Liver (tissue), 9 donors: ENCODE data around the gene ZFX. TPM values are rescaled to one million over a fixed set of nuclear protein-coding genes. Genes with fewer than 3 reads are reported as not detected.

Experiments
- DNase-seq: peaks from one replicate; pipeline ENCODE4 v3.0.0-alpha.2; 2017; ENCODE audit warnings: low spot score
- H3K27ac ChIP-seq, 2 donors: one replicate each; pipeline ENCODE4 v1.7.0; 2013; ENCODE audit warnings: inconsistent platforms in 2 of 2, low read length in 2 of 2, control low read depth in 1 of 2, low read depth in 1 of 2, mild to moderate bottlenecking in 1 of 2
- H3K27me3 ChIP-seq, 4 donors: one replicate each; pipeline versions ENCODE4 v1.6.1 to v1.7.0; 2013; ENCODE audit warnings: low read length in 3 of 4, inconsistent platforms in 1 of 4, mild to moderate bottlenecking in 1 of 4, moderate library complexity in 1 of 4; ENCODE audit not compliant: control insufficient read depth in 4 of 4, insufficient read depth in 4 of 4
- H3K36me3 ChIP-seq, 4 donors: one replicate each; pipeline versions ENCODE4 v1.6.1 to v1.7.0; 2013; ENCODE audit warnings: low read length in 3 of 4, mild to moderate bottlenecking in 3 of 4, low read depth in 1 of 4, moderate library complexity in 1 of 4; ENCODE audit not compliant: control insufficient read depth in 4 of 4, insufficient read depth in 3 of 4
- H3K4me1 ChIP-seq, 4 donors: one replicate each; pipeline versions ENCODE4 v1.6.1 to v1.7.0; 2013; ENCODE audit warnings: low read length in 3 of 4, mild to moderate bottlenecking in 3 of 4, moderate library complexity in 1 of 4; ENCODE audit not compliant: control insufficient read depth in 4 of 4, insufficient read depth in 4 of 4
- H3K4me3 ChIP-seq, 3 donors: one replicate each; pipeline versions ENCODE4 v1.6.1 to v1.7.0; 2013; ENCODE audit warnings: low read length in 3 of 3, control low read depth in 1 of 3, low read depth in 1 of 3, mild to moderate bottlenecking in 1 of 3
- H3K9ac ChIP-seq, 2 donors: one replicate each; pipeline ENCODE4 v1.7.0; 2013; ENCODE audit warnings: low read length in 2 of 2, mild to moderate bottlenecking in 2 of 2, moderate library complexity in 2 of 2, control low read depth in 1 of 2, low read depth in 1 of 2
- H3K9me3 ChIP-seq, 4 donors: one replicate each; pipeline versions ENCODE4 v1.6.1 to v1.7.0; 2013; ENCODE audit warnings: low read length in 3 of 4; ENCODE audit not compliant: control insufficient read depth in 4 of 4
- ATF3 ChIP-seq: IDR thresholded peaks from 2 replicates; pipeline ENCODE4 v1.6.1; 2016; ENCODE audit warnings: antibody characterized with exemption
- EGR1 ChIP-seq, 2 donors: IDR thresholded peaks; 2 replicates each; pipeline ENCODE4 v1.6.1; 2016 to 2018; ENCODE audit warnings: antibody characterized with exemption in 2 of 2, low read depth in 2 of 2
- FOXA2 ChIP-seq: IDR thresholded peaks from 2 replicates; pipeline ENCODE4 v1.6.1; 2016; ENCODE audit warnings: antibody characterized with exemption
- HNF4G ChIP-seq: IDR thresholded peaks from 2 replicates; pipeline ENCODE4 v1.6.1; 2016; ENCODE audit warnings: antibody characterized with exemption
- JUND ChIP-seq, 2 donors: IDR thresholded peaks; 2 replicates each; pipeline ENCODE4 v1.6.1; 2016; ENCODE audit warnings: antibody characterized with exemption in 2 of 2
- RAD21 ChIP-seq, 2 donors: IDR thresholded peaks; 2 replicates each; pipeline ENCODE4 v1.6.1; 2016; ENCODE audit warnings: antibody characterized with exemption in 2 of 2, mild to moderate bottlenecking in 2 of 2
- RXRA ChIP-seq, 2 donors: IDR thresholded peaks; 2 replicates each; pipeline ENCODE4 v1.6.1; 2017 to 2018; ENCODE audit warnings: antibody characterized with exemption in 2 of 2, mild to moderate bottlenecking in 1 of 2
- SP1 ChIP-seq: IDR thresholded peaks from 2 replicates; pipeline ENCODE4 v1.6.1; 2018; ENCODE audit warnings: antibody characterized with exemption, mild to moderate bottlenecking
- YY1 ChIP-seq: IDR thresholded peaks from 2 replicates; pipeline ENCODE4 v1.6.1; 2016; ENCODE audit warnings: antibody characterized with exemption, mild to moderate bottlenecking
- ZBTB33 ChIP-seq: IDR thresholded peaks from 2 replicates; pipeline ENCODE4 v1.6.1; 2016; ENCODE audit warnings: antibody characterized with exemption
- whole genome bisulfite sequencing: extraction: QIAGEN DNeasy Blood & Tissue Kit; methylation state at CpG from one replicate; pipeline ENCODE4 v1.1.7; 2013; 5-methylcytosine and 5-hydroxymethylcytosine counted together
- polyA plus RNA-seq, 2 donors: library from polyadenylated mRNA; stranded (reverse) in 1 of 2; unstranded in 1 of 2; fragments of 200-250 nt in 1 of 2; fragments of >200 nt in 1 of 2; fragmentation: Nextera tagmentation in 1 of 2; extraction: Ambion mirVana in 1 of 2; gene quantifications; one replicate each; pipeline versions ENCODE4 v1.2.1 to v1.2.3, GENCODE V29; 2013 to 2015
- total RNA-seq, 2 donors: library from RNA; depleted of rRNA; stranded (reverse); fragments of >200 nt; gene quantifications; one replicate each; pipeline ENCODE4 v1.2.3, GENCODE V29; 2014
- TF ChIP-seq, protein P1 (sequence below): fragments of 150-350 bp; IDR thresholded peaks from 2 replicates; pipeline ENCODE4 v1.5.1; 2017; ENCODE audit warnings: improper control_type of control experiment, low read depth, low read length; ENCODE audit not compliant: missing input control
- donor health status: healthy.
- donor health status: healthy.
- donor health status: healthy.
- donor health status: healthy.
- donor health status: healthy.

The ZFX gene
- total and polyA plus RNA-seq, 4 donors: 3.8 to 50.0 (median 19.0) TPM

- no peak for TF ChIP-seq ATF3
- no peak for TF ChIP-seq HNF4G
- TF ChIP-seq, protein P1, sequence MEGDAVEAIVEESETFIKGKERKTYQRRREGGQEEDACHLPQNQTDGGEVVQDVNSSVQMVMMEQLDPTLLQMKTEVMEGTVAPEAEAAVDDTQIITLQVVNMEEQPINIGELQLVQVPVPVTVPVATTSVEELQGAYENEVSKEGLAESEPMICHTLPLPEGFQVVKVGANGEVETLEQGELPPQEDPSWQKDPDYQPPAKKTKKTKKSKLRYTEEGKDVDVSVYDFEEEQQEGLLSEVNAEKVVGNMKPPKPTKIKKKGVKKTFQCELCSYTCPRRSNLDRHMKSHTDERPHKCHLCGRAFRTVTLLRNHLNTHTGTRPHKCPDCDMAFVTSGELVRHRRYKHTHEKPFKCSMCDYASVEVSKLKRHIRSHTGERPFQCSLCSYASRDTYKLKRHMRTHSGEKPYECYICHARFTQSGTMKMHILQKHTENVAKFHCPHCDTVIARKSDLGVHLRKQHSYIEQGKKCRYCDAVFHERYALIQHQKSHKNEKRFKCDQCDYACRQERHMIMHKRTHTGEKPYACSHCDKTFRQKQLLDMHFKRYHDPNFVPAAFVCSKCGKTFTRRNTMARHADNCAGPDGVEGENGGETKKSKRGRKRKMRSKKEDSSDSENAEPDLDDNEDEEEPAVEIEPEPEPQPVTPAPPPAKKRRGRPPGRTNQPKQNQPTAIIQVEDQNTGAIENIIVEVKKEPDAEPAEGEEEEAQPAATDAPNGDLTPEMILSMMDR: no peak
- TF ChIP-seq JUND (IDR thresholded peaks at IDR 0.05): no peak
- TF ChIP-seq FOXA2: no peak
- TF ChIP-seq SP1: no peak
- H3K9ac ChIP-seq: peak overlapping the region; percentile 97 to 98
- peak overlapping the region; percentile 90 to 99 for H3K27ac ChIP-seq
- WGBS: under 1% methylated on average over 35 of the region's 35 CpGs
- no peaks in the 10 kb centered on the region for H3K27me3 ChIP-seq
- H3K4me1 ChIP-seq: peaks cover 5 to 56% (median 49%) of the 10 kb centered on the region in 4 donors
- peak overlapping the region; percentile 59 to 75 (median 68) for H3K4me3 ChIP-seq
- no peaks in the 10 kb centered on the region for H3K9me3 ChIP-seq
- peaks cover 0 to 3% (median 0%) of the 10 kb centered on the region in 4 donors for H3K36me3 ChIP-seq
- peak; percentile 41 for DNase-seq
These were observed 786 bp upstream of the ZFX start for GRCh38 chrX:24148535-24149350.

DNA sequence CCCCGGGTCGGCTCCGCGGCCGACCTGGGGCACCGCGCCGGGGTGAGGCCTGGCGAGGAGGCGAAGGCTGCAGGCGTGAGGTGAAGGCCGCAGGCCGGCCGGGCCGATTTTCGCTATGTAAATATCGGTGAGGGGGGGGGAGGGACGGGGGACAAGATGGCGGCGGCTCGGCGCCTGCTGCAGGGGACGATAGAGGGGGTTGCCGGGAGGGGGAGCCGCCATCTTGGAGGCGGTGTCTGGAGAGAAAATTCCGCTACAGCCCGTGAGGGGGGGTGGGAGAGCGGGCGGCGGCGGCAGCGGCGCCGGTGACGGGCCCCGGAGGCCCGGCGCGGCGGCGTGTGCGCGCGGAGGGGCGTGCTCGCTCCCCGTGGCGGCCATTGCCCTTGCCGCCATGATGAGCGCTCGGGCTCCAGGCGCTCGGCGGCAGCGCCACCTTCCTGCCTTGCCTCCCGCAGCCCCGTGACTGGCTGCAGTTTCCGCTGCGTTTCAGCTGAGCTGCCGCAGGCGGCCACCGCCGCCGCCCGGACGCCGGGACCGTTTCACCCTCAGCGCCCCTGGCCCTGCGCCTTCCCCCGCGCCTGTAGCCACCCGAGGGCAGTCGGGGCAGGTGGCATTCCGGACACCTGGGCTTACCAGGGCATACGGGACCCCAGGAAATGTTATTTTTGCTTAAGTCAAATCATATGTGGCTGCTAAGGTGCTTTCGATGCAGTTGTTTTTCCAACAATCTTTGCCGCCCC is 692 bp downstream of the ZFX start:
- Histone ChIP-seq H3K4me1 (peaks cover 5 to 69% (median 61%) of the 10 kb centered on the region in 4 donors), H3K27ac (peak overlapping the region; percentile 90 to 99), H3K27me3 (no peaks in the 10 kb centered on the region), H3K36me3 (peaks cover 0 to 3% (median 0%) of the 10 kb centered on the region in 4 donors), H3K4me3 (peak overlapping the region; percentile 75 to 94 (median 85)), H3K9ac (peak overlapping the region; percentile 46 to 86), H3K9me3 (no peaks in the 10 kb centered on the region)
- WGBS: under 1% methylated on average over 77 of the region's 79 CpGs
- DNase-seq: peak; percentile 81
- peak; percentile 28 to 66 for TF ChIP-seq RAD21 (IDR thresholded peaks at IDR 0.05)
- no peak for TF ChIP-seq RXRA (IDR thresholded peaks at IDR 0.05)
- TF ChIP-seq, protein P1: peak; percentile 23
- TF ChIP-seq YY1: peak; percentile 97
- TF ChIP-seq EGR1 (IDR thresholded peaks at IDR 0.05; ENCODE audit: low read depth in 2 of 2): no peak
- TF ChIP-seq SP1: no peak

GRCh38 chrX:24150898-24151297 is 1.4 kb downstream of the ZFX start:
- TF ChIP-seq HNF4G (no peak), ATF3 (no peak), SP1 (no peak), ZBTB33 (no peak), FOXA2 (no peak)
- WGBS: under 1% methylated on average over 10 of the region's 10 CpGs
- Histone ChIP-seq H3K4me3 (peak overlapping the region; percentile 75 to 94 (median 85)), H3K9ac (peak overlapping the region; percentile 46 to 86), H3K4me1 (peaks cover 3 to 71% (median 61%) of the 10 kb centered on the region in 4 donors), H3K27me3 (no peaks in the 10 kb centered on the region), H3K27ac (peak overlapping the region; percentile 90 to 99), H3K36me3 (peaks cover 0 to 3% (median 0%) of the 10 kb centered on the region in 4 donors), H3K9me3 (no peaks in the 10 kb centered on the region)
- no peak for DNase-seq
